Fibroblast of skin of left biceps (primary cell): Measurements from ENCODE around the gene MLNR.

Source experiments
- DNase-seq, 2 experiments: peaks; one replicate each; pipeline ENCODE4 v3.0.0-alpha.2; 2013; ENCODE audit warnings: low read depth in 2 of 2

Gene MLNR

DNA sequence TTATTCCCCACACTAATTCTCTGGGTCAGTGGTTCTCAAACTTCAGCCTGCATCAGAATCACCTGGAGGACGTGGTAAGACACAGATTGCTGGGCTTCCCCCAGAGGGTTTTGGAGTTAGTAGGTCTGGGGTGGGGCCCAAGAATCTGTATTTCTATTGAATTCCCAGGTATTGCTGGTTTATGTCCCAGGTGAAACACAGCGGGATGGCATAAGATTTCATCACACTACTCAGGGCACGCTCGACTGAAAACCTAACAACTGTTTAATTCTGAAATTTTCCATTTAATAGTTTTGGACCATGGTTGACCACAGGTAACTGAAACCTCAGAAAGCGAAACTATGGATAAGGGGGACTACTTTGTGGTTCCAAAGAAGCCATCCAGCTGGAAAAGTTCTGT lies 6.5 kb downstream of the MLNR start:
- DNase-seq, result no peak

DNA sequence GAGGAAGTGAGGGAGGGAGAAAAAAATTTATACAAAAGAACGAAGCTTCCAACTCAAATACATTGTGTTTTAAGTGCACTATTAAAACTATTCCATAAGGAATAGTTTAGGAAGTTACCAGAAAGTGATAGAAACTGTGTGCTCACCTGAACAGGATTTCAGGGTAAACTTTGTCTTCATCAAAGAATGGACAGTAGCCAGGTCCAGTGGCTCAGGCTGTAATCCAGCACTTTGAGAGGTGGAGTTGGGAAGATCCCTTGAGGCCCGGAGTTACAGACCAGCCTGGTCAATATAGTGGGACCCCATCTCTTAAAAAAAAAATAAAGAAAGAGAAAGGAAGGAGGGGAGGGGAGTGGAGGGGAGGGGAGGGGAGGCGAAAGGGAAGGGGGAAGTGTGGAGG lies 14.6 kb downstream of the MLNR start:
- no peak for DNase-seq

DNA sequence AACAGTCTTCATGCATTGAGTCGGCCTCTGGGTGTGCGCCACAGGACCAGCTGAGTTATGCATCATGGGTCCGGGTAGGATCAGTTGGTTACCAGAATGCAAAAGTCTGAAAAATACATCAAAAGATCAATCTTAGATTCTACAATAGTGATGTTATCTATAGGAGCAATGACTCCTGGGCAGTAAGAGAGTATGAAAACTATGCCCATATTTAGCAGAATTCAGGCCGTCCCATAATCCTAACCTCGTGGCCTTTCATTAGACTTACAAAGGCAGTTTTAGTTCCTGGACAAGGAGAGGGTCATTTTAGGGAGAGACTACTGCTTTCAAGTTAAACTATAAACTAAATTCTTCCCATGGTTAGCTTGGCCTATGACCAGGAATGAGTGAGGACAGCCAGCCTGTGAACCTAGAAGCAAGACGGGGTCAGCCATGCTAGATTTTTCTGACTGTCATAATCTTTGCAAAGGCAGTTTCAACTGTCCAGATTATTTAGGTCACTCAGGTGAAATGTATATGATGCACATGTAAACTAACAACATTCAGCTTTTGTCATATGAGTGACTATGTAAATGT lies 15.8 kb downstream of the MLNR start:
- no peak for DNase-seq

DNA sequence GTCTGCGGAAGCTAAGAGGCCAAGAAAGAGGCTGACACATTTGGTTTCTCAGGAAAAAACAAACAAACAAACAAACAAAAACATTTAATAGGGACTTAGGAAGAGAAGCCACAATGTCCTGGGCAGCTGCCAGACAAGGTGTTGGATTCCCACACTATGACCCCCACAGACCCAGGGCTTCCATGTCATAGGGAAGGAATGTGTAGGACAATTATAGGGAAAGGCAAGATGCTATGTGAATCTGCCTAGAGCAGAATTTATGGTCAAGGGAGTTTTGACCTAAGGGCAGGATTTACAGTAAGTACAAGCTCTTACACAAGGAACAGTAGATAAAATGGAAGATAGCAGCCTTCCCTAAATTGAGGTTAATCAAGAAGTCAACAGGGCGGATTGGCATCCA lies 18.5 kb downstream of the MLNR start:
- no peak for DNase-seq

DNA sequence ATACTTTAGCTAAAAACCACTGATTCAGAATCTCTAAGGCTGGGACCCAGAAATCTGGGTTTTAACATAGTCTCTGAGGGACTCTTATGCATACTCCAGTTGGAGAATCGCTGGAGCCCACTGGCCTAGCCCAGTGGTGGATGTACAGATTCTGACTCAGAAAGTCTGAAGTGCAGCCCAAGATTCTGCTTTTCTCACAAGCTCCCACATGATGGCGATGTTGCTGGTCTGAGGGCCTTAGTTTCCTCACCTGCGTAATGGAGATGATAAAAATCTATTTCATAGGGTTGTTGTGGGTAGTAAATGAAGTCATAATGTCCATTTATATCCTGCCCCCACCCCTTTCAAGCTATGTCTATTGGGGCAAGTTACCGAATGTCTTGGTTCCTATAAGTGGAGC lies 19.9 kb downstream of the MLNR start:
- DNase-seq, result no peak

DNA sequence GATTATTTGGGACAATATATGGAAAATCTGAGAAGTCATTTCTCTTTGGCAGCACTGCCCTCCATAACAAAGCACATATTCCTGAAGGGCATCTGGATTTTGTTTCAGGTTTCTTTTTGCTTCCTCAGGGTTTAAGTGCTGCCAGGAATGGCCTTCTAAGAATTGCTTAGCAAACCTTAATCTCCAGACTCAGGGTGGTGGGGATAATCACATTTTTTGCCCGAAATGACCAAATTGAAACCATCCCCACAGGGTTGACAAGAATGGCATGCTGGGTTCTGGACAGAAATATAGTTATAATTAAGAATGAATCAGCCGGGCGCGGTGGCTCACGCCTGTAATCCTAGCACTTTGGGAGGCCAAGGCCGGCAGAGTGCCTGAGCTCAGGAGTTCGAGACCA lies 21.2 kb downstream of the MLNR start:
- DNase-seq, result no peak

DNA sequence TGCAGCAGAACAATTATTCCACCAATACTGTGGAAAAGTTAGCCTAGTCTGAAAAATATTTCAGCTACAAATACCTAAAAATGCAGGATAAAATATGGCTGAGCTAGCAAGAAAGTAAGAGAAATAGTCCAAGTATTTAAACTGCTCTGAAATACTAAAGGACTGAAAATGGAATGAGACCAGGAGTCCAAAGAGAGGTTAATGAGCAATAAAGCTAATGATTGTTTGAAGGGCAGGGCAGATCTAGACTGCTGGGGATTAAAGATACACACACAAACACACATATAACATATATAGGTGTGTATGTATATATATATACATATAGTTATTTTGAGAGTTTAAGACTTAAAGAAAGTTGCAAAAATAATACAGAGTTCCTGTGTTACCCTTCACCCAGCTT lies 25.0 kb downstream of the MLNR start:
- no peak for DNase-seq

DNA sequence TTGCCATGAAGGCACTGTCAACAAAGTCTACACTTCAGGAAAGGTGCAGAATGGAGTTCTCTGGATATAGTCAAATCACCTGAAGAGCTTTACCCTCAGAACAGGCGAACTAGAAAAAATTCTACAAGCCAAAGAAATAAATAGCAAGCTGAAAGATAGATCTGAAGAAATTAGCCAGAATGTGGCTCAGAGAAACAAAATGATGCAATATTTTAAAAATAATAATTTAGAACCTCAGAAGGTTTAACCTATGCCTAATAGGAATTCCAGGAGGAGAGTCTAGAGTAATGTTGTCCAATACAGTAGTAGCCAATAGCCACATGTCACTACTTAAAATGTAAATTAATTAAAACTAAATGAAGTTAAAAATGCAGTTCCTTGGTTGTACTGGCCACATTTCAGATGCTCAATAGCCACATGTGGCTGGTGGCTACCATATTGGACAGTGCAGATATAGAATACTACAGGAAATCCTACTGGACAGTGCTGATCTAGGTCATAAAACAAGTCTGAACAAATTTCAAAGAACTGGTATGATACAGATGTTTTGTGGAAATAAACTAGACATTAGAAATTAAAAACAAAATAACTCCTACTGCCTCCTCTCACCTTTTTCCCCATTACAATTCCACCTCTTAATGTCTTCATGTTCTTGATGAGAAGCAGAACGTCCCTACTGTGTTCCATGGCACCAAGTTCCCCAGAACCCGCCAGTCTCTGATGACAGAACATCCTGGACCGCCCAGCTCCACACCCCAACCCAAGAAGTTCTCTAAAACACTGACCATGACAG lies 26.9 kb downstream of the MLNR start:
- no peak for DNase-seq

DNA sequence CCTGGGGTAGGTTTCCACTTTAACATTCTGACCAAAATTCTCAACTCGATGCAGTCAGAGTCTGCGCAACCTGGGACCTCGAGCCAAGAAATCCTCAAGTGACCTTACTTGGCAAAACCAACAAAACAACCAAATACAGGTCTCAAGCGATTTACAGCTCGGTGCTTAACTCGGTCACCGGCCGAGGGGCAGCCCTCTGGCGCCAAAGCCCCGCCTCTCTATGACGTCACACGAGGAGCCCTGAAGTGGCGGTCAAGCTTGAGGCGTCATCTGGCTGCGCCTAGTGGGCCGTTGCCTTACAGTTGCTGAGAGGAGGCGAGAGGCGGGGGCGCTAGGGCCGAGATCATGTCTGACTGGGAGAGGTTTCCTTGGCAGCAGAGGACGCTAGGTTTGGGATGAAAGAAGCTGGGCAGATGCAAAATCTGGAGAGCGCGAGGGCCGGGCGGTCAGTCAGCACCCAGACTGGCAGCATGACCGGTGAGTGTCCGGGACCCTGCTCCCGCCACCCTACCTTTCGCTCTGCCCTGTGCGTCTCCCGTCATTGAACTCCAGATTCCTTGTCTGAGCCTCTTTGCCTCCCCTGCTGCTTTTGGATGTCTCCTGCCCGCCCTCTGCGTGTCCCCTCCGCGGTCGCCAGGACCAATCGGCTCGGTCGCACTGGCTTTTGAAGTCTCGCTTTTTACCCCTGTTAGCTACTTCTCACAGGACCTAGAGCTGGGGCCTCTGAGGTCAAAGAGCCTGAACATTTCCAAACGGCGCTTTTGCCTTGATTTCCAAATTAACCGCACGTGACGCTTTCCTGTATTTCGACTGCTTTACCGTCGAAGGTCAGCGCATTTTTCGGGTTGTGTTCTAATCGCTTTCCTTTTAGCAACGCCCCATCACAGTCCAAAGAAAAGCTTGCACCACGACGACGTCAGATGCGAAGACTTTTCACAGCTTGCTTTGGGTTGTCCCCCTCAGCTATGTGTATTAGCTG lies 27.8 kb downstream of the MLNR start, which contains the start of gene CDADC1:
TSS of gene CDADC1 (plus strand) at position 283 of the 979 bp plus-strand sequence. CDS start at position 396, 113 bp downstream.
- peak; percentile 77 to 84 for DNase-seq

DNA sequence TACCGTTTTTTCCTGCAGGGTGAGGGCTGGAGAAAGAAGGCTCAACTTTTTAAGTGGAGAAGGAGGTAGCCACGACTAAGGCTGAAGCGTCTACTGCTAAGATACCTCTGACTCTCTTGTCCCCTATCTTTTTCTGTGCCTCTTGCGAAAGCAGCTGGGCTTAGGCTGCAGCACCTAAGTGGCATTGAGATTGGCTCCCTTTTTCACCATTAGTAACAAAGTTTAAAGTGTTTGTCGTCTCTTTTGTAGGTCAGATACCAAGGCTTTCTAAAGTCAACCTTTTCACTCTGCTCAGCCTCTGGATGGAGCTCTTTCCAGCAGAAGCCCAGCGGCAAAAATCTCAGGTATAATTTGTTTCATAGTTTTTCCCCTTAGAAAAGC lies 28.5 kb downstream of the MLNR start:
- DNase-seq, result no peak

DNA sequence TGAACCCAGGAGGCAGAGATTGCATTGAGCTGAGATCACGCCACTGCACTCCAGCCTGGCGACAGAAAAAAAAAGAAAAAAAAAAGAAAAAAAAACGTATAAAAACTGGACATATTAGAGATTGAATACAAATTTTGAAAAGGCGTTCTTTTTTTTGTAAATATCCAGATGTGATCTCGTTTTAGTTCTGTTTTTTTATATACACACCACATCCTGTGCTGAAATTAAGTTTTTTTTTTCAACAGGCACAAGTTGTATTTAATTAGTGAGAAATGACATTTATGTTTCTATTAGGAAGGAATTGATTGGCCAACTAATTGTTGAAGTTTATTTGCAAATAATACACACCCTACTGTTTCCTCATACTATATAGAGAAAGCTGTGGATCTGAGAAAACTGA lies 31.2 kb downstream of the MLNR start:
- DNase-seq, result no peak

DNA sequence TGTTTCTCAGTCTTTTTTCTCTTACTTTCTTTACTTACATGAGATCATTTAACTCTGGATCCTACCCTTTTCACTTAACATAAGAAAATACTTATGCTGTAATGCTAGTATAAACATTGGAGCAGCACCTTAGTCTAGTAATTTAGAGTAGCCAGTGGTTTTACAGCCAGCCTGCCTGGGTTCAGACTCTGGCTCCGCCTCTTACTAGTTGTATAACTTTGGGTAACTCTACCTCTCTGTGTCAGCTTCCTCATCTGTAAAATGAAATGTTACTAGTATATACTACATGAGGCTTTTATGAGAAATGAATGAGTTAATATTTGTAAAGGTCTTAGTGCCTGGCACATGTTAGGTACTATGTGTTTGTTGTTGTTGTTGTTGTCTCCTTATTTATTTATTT lies 33.2 kb downstream of the MLNR start:
- DNase-seq, result no peak

DNA sequence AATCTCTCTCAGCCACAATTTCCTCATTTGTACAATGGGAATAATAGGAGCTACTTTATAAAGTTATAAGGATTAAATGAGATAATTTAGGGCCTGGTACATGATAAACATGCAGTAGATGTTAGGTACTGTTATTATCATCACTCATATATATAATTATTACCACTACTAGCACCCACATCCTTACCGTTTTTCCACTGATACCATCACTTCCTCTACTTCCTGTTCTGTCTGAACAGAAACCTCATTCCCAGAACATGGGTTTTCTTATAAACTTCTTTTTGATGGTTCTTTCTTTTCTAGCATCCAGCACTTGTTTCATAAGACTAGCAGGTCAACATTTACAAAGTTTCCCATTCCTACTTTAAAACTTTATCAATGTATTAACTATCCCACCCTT lies 33.9 kb downstream of the MLNR start:
- DNase-seq, result no peak

DNA sequence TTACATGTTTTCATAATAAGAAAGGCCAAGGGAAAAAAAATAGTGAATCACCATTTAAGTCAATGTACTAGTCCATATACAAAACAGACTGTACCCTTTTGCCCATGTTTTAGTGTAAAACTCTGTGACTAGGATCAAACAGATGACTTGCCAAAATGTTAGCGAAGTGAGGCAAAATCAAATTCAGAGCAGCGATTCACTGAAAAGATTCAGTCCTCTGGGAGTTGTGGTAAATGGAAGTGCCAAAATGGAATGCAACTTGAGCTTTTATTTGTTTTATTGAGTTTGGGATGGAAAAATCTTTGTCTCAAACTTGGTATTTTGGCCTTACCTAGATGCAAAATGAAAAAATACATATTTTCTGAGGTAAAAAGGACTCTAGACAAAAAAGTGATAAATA lies 36.7 kb downstream of the MLNR start:
- DNase-seq, result peak in 1 of 2 experiments; percentile 14

DNA sequence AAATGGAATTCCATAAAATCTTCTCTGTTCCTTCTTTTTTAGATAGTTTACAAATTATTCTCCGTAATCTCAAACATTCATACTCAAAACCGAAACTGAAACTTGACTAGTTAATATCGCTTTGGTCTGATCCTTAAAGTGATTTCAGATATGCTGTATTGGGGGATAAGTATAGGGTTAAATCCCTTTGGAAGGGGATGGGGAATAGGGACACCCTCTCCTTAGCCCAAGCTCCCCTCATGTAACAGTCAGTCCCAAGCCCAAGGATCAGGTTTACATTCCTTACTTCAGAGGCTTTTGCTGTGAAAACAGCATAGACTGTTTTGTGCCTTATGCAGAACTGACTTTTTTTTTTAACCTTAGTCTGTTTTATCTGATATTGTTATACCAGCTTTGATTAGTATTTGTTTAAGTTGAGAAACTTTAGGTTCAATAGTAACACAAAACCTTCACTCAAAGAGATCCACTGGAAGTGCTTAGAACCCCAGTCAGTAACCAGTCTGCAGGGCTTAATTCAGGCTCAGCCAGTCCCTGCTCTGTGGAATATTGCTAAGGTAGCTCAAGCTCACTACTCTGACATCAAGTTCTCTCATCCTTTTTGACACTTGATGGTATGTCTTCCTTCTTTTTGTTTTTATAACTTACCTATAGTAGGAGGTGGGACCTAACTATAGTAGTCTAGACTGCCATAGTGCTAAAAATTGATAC lies 38.1 kb downstream of the MLNR start:
- DNase-seq, result no peak

DNA sequence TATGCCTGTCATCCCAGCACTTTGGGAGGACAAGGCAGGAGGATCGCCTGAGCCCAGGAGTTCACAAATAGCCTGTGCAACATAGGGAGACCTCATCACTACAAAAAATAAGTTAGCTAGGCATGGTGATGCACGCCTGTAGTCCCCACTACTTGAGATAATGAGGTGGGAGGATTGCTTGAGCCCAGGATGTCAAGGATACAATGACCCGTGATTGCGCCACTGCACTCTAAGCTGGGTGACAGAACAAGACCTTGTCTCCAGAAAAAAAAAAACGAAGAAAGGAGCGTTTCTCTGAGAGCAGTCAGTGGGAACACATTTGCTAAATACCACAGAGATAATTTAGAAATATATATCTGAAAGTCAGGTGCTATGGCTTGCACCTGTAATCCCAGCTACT lies 39.4 kb downstream of the MLNR start:
- DNase-seq, result no peak

DNA sequence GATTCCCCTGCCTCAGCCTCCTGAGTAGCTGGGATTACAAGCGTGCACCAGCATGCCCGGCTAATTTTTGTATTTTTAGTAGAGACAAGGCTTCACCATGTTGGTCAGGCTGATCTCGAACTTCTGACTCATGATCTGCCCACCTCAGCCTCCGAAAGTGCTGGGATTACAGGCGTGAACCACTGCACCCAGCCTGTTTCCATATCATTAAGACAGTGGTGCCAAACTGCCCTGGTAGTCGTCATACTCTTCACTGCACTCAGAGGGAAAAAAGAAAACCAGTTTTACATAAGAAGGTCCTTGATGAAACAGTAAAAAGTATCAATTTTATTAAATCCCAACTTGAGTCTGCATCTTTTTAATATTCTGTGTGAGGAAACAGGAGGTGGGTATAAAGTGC lies 42.5 kb downstream of the MLNR start:
- DNase-seq, result no peak

DNA sequence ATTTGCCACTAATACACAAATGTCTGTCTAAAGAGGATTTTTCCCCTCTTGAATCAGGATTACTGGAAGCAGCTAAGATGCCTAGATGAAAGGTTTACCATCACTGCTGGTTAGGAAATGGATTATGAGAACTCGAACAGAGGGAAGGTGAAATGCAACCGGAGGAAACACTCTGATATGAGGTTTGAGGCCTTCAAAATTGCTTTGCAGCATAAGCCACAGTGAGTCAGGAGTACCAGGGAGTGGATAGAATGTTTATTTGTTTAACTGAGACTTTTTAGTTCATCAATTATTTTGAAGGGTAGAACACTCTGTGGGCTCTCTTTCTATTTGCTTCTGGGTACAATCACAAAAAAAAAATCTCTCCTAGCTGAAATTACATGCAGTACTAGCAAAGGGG lies 45.7 kb downstream of the MLNR start:
- no peak for DNase-seq

DNA sequence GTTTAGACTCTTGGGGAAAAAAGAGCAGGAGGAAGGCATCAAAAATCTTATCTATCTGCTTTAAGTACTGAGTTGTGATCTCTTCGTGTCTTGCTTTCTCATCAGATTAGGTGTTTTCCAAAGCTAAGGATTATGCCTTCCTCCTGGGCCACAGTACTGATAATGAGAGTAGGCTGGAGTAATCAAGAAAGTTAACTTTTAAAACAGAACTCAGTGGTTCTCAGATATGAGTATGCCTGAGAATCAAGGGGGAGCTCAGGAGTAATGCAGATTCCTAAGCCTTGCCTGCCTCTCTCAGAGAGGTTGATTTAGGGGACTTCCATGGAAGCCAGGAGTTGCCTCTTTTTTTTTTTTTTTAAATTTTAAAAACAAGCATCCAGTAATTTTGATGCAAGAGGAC lies 51.1 kb downstream of the MLNR start:
- no peak for DNase-seq
